B cell (primary cell): ENCODE data around the gene RAB3IL1.

Source experiments
- EZH2 ChIP-seq: IDR thresholded peaks from 2 replicates; pipeline ENCODE4 v1.6.1; 2012; ENCODE audit warnings: borderline replicate concordance, low read depth, mild to moderate bottlenecking, moderate library complexity, low read length; ENCODE audit not compliant: insufficient read depth, poor library complexity, severe bottlenecking
- TF ChIP-seq, protein P1 (sequence below): fragments of 200-600 bp; IDR thresholded peaks from one replicate; pipeline ENCODE4 v1.8.0; 2022; ENCODE audit warnings: antibody characterized with exemption, mild to moderate bottlenecking

DNA sequence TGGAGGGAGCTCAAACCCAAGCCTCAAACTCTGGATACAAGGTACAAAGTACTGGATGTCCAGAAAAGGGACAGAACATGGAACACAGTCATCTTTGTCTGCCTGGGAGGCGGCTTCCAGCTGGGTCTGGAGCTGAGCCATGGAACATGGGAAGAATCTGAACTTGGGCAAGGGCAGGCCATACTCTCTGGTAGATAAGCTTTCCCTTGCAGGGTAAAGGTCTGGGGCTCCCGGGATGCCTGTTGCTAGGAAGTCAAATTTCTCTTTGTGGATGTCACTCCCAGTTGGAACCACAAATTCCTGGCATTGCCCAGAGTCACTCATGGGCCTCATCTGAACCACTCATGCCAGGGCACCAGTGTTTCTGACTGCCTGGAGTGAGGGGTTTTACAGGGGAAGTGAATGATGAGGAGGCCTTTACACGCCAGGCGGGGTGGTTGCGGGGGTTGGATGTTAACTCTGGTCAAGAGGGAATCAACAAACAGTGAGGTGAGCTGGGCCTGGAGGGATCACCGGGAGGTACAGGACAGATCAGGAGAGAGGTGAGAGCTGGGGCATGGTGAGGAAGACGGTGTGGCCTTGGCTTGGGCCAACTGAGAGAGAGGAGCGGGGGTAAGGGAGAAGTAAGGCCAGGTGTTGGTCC, 44.3 kb upstream of the RAB3IL1 start:
- TF ChIP-seq, protein P1, sequence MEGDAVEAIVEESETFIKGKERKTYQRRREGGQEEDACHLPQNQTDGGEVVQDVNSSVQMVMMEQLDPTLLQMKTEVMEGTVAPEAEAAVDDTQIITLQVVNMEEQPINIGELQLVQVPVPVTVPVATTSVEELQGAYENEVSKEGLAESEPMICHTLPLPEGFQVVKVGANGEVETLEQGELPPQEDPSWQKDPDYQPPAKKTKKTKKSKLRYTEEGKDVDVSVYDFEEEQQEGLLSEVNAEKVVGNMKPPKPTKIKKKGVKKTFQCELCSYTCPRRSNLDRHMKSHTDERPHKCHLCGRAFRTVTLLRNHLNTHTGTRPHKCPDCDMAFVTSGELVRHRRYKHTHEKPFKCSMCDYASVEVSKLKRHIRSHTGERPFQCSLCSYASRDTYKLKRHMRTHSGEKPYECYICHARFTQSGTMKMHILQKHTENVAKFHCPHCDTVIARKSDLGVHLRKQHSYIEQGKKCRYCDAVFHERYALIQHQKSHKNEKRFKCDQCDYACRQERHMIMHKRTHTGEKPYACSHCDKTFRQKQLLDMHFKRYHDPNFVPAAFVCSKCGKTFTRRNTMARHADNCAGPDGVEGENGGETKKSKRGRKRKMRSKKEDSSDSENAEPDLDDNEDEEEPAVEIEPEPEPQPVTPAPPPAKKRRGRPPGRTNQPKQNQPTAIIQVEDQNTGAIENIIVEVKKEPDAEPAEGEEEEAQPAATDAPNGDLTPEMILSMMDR: no peak
- no peak for TF ChIP-seq EZH2
